ENCODE measurements around the gene USP32.
"Not testable (repeated sequence)": the region's sequence is repeated elsewhere in the genome, so short reads cannot be mapped to it uniquely, and the experiment has no call there.

The USP32 gene

GRCh38 chr17:60371818-60372510 lies 20.0 kb downstream of the USP32 start:
- DNase-seq, result no peak

- DNase-seq, result no peak
These were observed 20.5 kb downstream of the USP32 start for GRCh38 chr17:60371416-60371815.

DNA sequence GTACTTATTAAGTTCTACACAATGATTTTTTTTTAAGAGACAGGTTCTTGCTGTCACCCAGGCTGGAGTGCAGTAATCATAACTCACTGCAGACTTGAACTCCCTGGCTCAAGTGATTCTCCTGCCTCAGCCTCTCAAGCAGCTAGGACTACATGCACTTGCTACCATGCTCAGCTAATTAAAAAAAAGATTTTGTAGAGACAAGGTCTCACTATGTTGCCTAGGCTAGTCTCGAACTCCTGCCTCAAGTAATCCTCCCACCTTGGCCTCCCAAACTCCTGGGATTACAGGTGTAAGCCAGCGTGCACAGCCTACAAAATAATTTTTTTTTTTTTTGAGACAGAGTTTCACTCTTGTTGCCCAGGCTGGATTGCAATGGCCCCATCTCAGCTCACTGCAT lies 22.2 kb downstream of the USP32 start:
- no peak for DNase-seq

DNA sequence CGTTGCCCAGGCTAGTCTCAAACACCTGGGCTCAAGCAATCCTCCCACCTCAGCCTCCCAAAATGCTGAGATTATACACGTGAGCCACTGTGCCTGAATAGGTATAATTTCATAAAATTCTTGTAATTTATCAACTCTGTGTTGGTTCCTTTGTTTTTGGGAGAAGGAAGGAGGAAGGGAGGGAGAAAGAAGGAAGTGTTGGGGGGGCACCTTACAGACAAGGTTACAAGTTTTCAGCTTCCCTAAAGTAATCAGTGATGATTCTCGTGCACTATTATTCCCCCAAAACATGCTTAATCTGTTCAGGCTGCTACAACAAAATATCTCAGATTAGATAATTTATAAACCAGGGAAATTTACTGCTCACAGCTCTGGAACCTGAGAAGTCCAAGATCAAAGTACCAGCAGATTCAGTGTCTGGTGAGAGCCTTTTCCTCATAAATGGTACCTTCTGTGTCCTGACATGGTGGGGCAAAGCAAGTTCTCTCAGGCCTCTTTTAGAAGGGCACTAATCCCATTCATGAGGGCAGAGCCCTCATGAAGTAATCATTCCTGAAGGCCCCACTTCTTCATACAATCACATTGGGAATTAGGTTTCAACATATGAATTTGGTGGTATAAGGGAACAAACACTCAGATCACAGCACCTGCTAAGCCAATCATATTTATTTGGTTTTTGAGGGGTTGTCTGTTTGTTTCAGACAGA lies 28.1 kb downstream of the USP32 start:
- DNase-seq, result no peak

DNA sequence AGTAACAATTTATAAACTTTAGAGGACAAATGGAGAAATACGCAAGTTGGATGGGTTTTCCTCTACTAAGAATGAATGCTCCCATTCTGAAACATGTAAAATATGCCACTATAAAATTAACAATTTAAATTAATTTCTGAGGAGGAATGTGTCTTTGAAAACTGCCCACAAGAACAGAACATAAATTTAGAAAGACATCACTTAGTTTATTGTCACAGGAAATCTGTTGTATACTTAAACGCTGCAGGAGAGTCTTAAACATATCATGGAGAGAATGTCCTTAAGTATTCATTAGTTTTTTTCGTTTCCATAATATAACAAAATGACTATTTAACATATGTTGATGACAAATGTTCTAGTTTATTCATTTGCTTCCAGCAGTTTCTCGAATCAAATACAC lies 29.6 kb downstream of the USP32 start:
- no peak for DNase-seq

DNA sequence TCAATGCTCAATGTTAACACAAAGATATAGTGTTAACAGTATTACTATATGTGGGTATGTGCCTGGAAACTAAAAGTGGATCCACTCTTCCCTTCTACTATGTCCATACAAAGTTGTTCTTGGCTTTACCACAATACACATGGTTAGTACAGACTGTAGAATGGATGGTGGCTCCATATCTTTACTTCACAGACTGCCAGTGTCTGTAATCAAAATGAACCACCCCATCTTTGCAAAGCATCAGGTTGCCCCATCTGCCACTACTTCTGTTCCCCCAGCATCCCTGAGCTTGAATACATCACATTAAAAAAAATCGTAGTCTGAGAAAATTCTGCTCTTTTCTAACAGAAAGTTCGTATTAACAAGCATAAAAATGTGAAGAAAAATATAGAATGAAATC lies 30.0 kb downstream of the USP32 start:
- DNase-seq, result no peak

GRCh38 chr17:60359415-60359814 lies 32.5 kb downstream of the USP32 start:
- no peak for DNase-seq

DNA sequence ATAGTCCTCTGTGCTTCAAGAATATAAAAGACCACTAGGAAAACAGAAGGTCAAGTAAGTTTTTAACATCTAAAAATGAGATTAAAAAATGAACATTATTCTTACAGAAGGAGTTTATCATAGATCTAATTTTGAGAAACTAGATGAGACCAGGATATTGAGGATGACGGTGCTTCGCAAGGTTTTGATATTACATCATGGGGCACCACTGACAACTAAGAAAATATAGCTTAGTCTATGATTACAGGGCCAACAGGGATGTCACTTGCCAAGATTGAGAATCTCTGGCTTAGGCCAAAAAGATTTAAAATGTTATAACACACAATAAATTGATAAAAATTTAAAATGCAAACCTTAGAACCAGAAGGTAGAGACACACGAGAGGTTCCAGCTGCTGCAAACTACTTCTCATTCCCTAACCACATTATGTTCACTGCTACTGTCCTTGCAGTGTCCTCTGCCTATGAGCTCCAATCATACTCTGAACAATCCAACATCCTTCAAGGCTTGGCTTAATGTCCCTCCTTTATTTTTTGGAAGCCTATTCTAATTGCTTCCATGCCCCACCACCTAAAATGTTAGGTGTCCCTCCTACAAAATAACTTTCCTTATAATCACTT lies 33.2 kb downstream of the USP32 start:
- no peak for DNase-seq

DNA sequence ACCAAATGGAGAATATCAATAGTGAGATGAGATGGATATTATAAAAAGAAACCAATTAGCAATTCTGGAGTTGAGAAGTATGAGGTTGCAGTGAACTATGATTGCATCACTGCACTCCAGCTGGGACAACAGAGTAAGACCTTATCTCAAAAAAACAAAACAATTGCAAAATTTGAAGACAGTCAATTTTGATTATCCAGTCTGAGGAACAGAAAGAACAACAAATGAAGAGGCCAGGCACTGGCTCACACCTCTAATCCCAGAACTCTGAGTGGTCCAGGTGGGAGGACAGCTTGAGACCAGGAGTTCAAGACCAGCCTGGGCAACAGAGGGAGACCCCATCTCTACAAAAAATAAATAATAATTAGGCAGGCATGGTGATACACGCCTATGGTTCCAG lies 35.0 kb downstream of the USP32 start:
- DNase-seq, result no peak

- DNase-seq, result no peak
These were observed 36.0 kb downstream of the USP32 start for GRCh38 chr17:60355663-60356594.

GRCh38 chr17:60354223-60354622 lies 37.7 kb downstream of the USP32 start:
- DNase-seq, result no peak

DNA sequence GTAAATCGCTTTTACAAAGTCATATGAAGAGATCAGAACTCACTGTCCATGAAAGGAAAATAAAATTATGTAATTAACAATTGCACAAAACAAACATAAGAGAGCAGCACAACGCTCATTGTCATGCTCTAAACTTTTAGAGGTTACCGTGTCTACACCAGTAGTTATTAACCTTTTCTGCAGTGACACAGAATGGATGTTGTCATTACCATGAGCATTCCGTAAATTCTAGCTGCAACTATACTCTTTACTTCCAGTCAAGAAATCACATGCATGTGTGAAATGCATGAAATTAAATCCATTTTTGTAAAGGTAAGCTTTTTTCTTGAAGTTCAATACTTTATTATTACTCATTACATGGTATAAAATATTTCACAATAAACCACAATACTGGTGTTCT lies 38.2 kb downstream of the USP32 start:
- DNase-seq, result no peak

- DNase-seq, result no peak
These were observed 39.4 kb downstream of the USP32 start for GRCh38 chr17:60352569-60352968.

GRCh38 chr17:60352071-60352470 lies 39.9 kb downstream of the USP32 start:
- DNase-seq, result no peak

DNA sequence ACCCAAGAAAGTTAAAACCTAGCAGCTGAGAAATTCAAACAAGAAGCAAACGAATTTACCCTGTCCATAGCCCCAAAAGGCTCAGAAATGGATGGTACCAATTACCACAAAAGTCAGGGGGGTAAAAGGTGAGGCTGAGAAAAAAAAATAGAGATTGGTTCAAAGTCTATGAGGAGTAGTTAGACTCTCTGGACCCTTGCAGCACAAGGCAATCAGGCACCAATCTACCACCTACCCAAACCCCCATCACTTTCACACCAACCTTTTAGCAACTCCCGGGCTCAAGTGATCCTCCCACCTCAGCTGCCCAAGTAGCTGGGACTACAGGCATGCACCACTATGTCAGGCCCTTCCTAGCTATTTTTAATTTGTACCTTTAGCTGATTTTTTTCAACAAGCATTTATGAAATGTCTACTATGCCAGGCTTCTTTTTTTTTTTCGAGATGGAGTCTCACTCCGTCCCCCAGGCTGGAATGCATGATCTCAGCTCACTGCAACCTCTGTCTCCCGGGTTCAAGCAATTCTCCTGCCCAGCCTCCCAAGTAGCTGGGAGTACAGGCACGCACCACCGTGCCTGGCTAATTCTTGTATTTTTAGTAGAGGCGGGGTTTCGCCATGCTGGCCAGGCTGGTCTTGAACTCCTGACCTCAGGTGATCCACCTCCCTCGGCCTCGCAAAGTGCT lies 40.8 kb downstream of the USP32 start:
- no peak for DNase-seq

DNA sequence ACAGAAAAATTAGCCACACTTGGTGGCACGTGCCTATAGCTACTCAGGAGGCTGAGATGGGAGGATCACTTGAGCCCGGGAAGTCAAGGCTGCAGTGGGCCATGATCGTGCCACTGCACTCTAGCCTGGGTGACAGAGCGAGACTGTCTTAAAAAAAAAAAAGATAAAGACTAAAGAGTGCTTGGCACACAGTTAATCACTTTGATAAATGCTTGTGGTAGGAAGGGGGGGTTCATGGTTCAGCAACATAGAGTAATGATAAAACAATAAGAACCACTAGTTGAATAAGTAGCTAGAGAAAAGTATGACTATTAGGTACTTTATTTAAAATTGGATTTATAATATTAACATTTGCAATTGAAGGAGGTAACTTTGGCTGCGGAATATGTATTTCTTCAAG lies 43.3 kb downstream of the USP32 start:
- no peak for DNase-seq

DNA sequence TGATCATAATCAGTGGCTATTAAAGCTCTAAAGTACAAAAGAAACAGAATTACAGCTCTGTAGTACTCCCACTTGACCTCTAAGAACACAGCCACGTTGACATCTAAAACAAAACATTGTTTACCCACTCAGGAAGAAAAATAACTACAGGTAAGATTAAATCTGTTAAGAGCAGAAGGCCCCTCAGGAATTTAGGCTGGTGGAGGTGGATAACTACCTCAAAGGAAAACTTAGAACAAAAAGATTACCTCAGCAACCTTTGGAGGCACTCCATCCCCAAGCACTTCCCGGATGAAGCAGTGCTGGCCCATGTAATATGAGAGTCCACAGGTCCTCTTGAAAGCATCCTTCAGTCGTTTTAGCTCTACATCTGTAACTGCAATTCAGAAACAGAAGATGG lies 46.7 kb downstream of the USP32 start:
- no peak for DNase-seq

DNA sequence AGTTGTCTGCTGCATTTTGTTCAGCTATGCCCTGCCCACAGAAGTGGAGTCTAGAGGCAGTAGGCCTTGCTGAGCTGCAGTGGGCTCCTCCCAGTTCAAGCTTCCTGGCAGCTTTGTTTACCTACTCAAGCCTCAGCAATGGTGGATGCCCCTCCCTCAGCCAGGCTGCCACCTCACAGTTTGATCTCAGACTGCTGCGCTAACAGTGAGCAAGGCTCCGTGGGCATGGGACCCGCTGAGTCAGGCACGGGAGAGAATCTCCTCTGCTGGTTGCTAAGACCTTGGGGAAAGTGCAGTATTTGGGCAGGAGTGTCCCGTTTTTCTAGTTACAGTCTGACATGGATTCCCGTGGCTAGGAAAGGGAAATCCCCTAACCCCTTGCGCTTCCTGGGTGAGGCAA lies 49.4 kb downstream of the USP32 start:
- DNase-seq, result not testable (repeated sequence)

DNA sequence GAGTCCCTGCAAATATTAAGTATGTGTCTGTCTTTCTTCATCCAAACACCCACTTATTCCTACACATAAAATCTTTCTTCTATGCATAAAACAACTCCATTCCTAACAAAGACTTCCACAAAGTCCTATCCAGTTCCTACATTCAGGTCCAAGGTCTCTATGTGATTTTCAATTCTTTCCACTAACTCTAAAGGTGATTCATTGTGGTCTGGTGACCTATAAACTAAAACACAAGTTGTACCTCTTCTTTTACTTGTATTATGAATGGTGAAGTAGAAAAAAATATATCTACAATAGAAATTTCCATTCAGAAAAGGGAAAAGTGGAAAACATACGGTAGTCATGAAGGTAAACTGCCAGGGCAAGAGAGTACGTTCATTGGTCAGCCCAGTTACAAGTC lies 56.6 kb downstream of the USP32 start:
- DNase-seq, result no peak

- no peak for DNase-seq
These were observed 58.3 kb downstream of the USP32 start for GRCh38 chr17:60333628-60334031.

GRCh38 chr17:60333072-60333471 lies 58.9 kb downstream of the USP32 start:
- not testable (repeated sequence) for DNase-seq

GRCh38 chr17:60332574-60332973 lies 59.4 kb downstream of the USP32 start:
- no peak for DNase-seq

DNA sequence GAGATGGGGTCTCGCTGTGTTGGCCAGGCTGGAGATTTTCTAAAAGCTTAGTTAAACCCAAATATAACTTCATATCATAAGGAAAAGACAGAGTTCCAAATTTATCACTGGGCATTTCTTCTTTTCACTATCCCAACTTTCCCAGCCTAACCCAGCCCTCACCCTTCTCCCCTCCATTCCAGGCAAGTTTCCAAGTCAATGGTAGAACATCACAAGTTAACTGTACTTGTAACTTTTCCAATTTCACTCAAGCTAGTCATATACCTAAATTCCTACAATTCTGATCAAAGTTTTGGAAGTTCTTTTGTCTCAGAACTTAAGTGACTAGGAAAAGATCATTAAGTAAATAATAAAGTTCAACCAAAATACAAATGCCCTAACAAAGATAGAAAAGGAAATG lies 61.2 kb downstream of the USP32 start:
- DNase-seq, result no peak

Data from activated CD4-positive, alpha-beta T cell treated with anti-CD3 and anti-CD28 coated beads, Interleukin-2, amount 50 U/mL, for 48 hours (primary cell).